ENCODE data around the gene KIF3C. TPM values are rescaled to one million over a fixed set of nuclear protein-coding genes. Genes with fewer than 3 reads are reported as not detected.

Gene KIF3C
- total RNA-seq, 1 experiment from 2014 or later: 12.8 TPM

- no peaks in the 10 kb centered on the region for H3K4me1 ChIP-seq (ENCODE audit: insufficient read depth, low read length)
- DNase-seq: no peak
- no peak overlapping the region for H2AFZ ChIP-seq (ENCODE audit: low read length)
- TF ChIP-seq EZH2 (IDR thresholded peaks at IDR 0.05; ENCODE audit: low read length, unreplicated experiment) (no peak), EZH2phosphoT487 (IDR thresholded peaks at IDR 0.05; ENCODE audit: borderline replicate concordance, low read length) (no peak), CTCF (conservative IDR thresholded peaks at IDR 0.05; ENCODE audit: low read depth, low read length) (no peak)
- ChIA-PET POLR2A (ENCODE audit: unreplicated experiment) (no interaction called here), CTCF (interaction anchor here (0.7 kb wide), 1 partner anchor 9 kb away, joined by 4 read pairs; no protein-coding TSS in a partner anchor)
- no peaks in the 10 kb centered on the region for H3K9me2 ChIP-seq (replicated peaks; ENCODE audit: low read length)
- intact Hi-C loops (cut with micrococcal nuclease): no loop called here
- H3K4me2 ChIP-seq (ENCODE audit: low read length): no peak overlapping the region
- H3K27ac ChIP-seq (ENCODE audit: low read length): no peak overlapping the region
- no peak overlapping the region for H3K9ac ChIP-seq (ENCODE audit: low read length)
- no peaks in the 10 kb centered on the region for H3K79me2 ChIP-seq (ENCODE audit: low read length)
- H3K27me3 ChIP-seq (ENCODE audit: low read length): no peaks in the 10 kb centered on the region
- ATAC-seq: no peak
- H3K4me3 ChIP-seq (ENCODE audit: low read length): no peak overlapping the region
- H3K36me3 ChIP-seq (ENCODE audit: low read depth, low read length): no peaks in the 10 kb centered on the region
- no peaks in the 10 kb centered on the region for H3K9me3 ChIP-seq (ENCODE audit: low read length)
- no peaks in the 10 kb centered on the region for H4K20me1 ChIP-seq (ENCODE audit: low read length)
- no peaks in the 10 kb centered on the region for H3F3A ChIP-seq (ENCODE audit: low read length, unreplicated experiment)
- BruUV-seq (replicated peaks): no TSS peak
These were observed 44.0 kb downstream of the KIF3C start for GRCh38 chr2:25938345-25938744.

GRCh38 chr2:25936889-25937545 is 45.3 kb downstream of the KIF3C start:
- Histone ChIP-seq H3K4me2 (ENCODE audit: low read length) (no peak overlapping the region), H3K9me2 (replicated peaks; ENCODE audit: low read length) (no peaks in the 10 kb centered on the region), H3F3A (ENCODE audit: low read length, unreplicated experiment) (no peaks in the 10 kb centered on the region), H3K4me1 (ENCODE audit: insufficient read depth, low read length) (no peaks in the 10 kb centered on the region), H4K20me1 (ENCODE audit: low read length) (no peaks in the 10 kb centered on the region), H3K27me3 (ENCODE audit: low read length) (no peaks in the 10 kb centered on the region), H3K79me2 (ENCODE audit: low read length) (no peaks in the 10 kb centered on the region), H3K9ac (ENCODE audit: low read length) (no peak overlapping the region), H3K36me3 (ENCODE audit: low read depth, low read length) (no peaks in the 10 kb centered on the region), H3K9me3 (ENCODE audit: low read length) (no peaks in the 10 kb centered on the region), H3K4me3 (ENCODE audit: low read length) (no peak overlapping the region), H3K27ac (ENCODE audit: low read length) (no peak overlapping the region), H2AFZ (ENCODE audit: low read length) (no peak overlapping the region)
- POLR2A ChIA-PET (ENCODE audit: unreplicated experiment): no interaction called here
- intact Hi-C loops (cut with micrococcal nuclease): no loop called here
- BruUV-seq (replicated peaks): no TSS peak
- TF ChIP-seq EZH2phosphoT487 (IDR thresholded peaks at IDR 0.05; ENCODE audit: borderline replicate concordance, low read length): no peak
- TF ChIP-seq CTCF (conservative IDR thresholded peaks at IDR 0.05; ENCODE audit: low read depth, low read length): no peak
- TF ChIP-seq EZH2 (IDR thresholded peaks at IDR 0.05; ENCODE audit: low read length, unreplicated experiment): no peak
- CTCF ChIA-PET: no interaction called here
- DNase-seq: no peak
- no peak for ATAC-seq

- BruUV-seq (replicated peaks): no TSS peak
- no peaks in the 10 kb centered on the region for H3K9me3 ChIP-seq (ENCODE audit: low read length)
- intact Hi-C loops (cut with micrococcal nuclease): no loop called here
- no peaks in the 10 kb centered on the region for H4K20me1 ChIP-seq (ENCODE audit: low read length)
- no peaks in the 10 kb centered on the region for H3K4me1 ChIP-seq (ENCODE audit: insufficient read depth, low read length)
- ATAC-seq (no peak), DNase-seq (no peak)
- H3K4me3 ChIP-seq (ENCODE audit: low read length): no peak overlapping the region
- no peak overlapping the region for H2AFZ ChIP-seq (ENCODE audit: low read length)
- H3K36me3 ChIP-seq (ENCODE audit: low read depth, low read length): no peaks in the 10 kb centered on the region
- H3K27me3 ChIP-seq (ENCODE audit: low read length): no peaks in the 10 kb centered on the region
- H3K79me2 ChIP-seq (ENCODE audit: low read length): no peaks in the 10 kb centered on the region
- ChIA-PET CTCF (no interaction called here), POLR2A (ENCODE audit: unreplicated experiment) (no interaction called here)
- no peak overlapping the region for H3K27ac ChIP-seq (ENCODE audit: low read length)
- no peaks in the 10 kb centered on the region for H3K9me2 ChIP-seq (replicated peaks; ENCODE audit: low read length)
- no peak overlapping the region for H3K9ac ChIP-seq (ENCODE audit: low read length)
- no peaks in the 10 kb centered on the region for H3F3A ChIP-seq (ENCODE audit: low read length, unreplicated experiment)
- H3K4me2 ChIP-seq (ENCODE audit: low read length): no peak overlapping the region
- no peak for TF ChIP-seq EZH2phosphoT487 (IDR thresholded peaks at IDR 0.05; ENCODE audit: borderline replicate concordance, low read length)
- TF ChIP-seq CTCF (conservative IDR thresholded peaks at IDR 0.05; ENCODE audit: low read depth, low read length): no peak
- TF ChIP-seq EZH2 (IDR thresholded peaks at IDR 0.05; ENCODE audit: low read length, unreplicated experiment): no peak
These were observed 48.7 kb downstream of the KIF3C start for GRCh38 chr2:25933622-25934021.

Measured in PC-3 (cell line).